ENCODE results near the gene CGGBP1.

CGGBP1 gene

GRCh38 chr3:88090681-88091080 is 31.9 kb upstream of the CGGBP1 start (continued):
- TF ChIP-seq POU6F1 (CRISPR knock-in tag; IDR thresholded peaks at IDR 0.05; ENCODE audit: borderline replicate concordance, low read depth): no peak
- TF ChIP-seq BACH2 (CRISPR knock-in tag; IDR thresholded peaks at IDR 0.05; ENCODE audit: borderline replicate concordance): no peak
- TF ChIP-seq TCF4 (CRISPR knock-in tag; IDR thresholded peaks at IDR 0.05; ENCODE audit: borderline replicate concordance): no peak
- no peak for TF ChIP-seq ZNF70 (CRISPR knock-in tag; IDR thresholded peaks at IDR 0.05)
- TF ChIP-seq ZNF565 (CRISPR knock-in tag; conservative IDR thresholded peaks at IDR 0.05; ENCODE audit: low read depth): no peak
- no peak for TF ChIP-seq SNAI2 (CRISPR knock-in tag; IDR thresholded peaks at IDR 0.05)
- TF ChIP-seq ZFP3 (CRISPR knock-in tag; IDR thresholded peaks at IDR 0.05): no peak

GRCh38 chr3:88084097-88084501 is 25.3 kb upstream of the CGGBP1 start:
- TF ChIP-seq ZFP30 (CRISPR knock-in tag; IDR thresholded peaks at IDR 0.05) (no peak), ZNF565 (CRISPR knock-in tag; conservative IDR thresholded peaks at IDR 0.05; ENCODE audit: low read depth) (no peak), POU6F1 (CRISPR knock-in tag; IDR thresholded peaks at IDR 0.05; ENCODE audit: borderline replicate concordance, low read depth) (no peak), TSHZ2 (CRISPR knock-in tag; IDR thresholded peaks at IDR 0.05) (no peak), ZNF70 (CRISPR knock-in tag; IDR thresholded peaks at IDR 0.05) (no peak), BACH2 (CRISPR knock-in tag; IDR thresholded peaks at IDR 0.05; ENCODE audit: borderline replicate concordance) (no peak), RARB (CRISPR knock-in tag; IDR thresholded peaks at IDR 0.05) (no peak), CSRNP3 (CRISPR knock-in tag; IDR thresholded peaks at IDR 0.05) (no peak), TOX (CRISPR knock-in tag; IDR thresholded peaks at IDR 0.05; ENCODE audit: borderline replicate concordance) (no peak), PPARA (CRISPR knock-in tag; IDR thresholded peaks at IDR 0.05; ENCODE audit: borderline replicate concordance) (no peak), OSR1 (CRISPR knock-in tag; IDR thresholded peaks at IDR 0.05) (no peak), TCF4 (CRISPR knock-in tag; IDR thresholded peaks at IDR 0.05; ENCODE audit: borderline replicate concordance) (no peak), CREB5 (CRISPR knock-in tag; IDR thresholded peaks at IDR 0.05; ENCODE audit: low read depth) (no peak), GLIS3 (CRISPR knock-in tag; IDR thresholded peaks at IDR 0.05) (no peak), SNAI2 (CRISPR knock-in tag; IDR thresholded peaks at IDR 0.05) (no peak), ISL1 (CRISPR knock-in tag; IDR thresholded peaks at IDR 0.05) (no peak), ARNTL (CRISPR knock-in tag; IDR thresholded peaks at IDR 0.05; ENCODE audit: borderline replicate concordance, low read depth) (no peak), ZFP3 (CRISPR knock-in tag; IDR thresholded peaks at IDR 0.05) (no peak), PATZ1 (CRISPR knock-in tag; IDR thresholded peaks at IDR 0.05; ENCODE audit: borderline replicate concordance) (no peak)

More at GRCh38 chr3:88084097-88084501, 25.3 kb upstream of the CGGBP1 start:
- no peak for ATAC-seq
